ENCODE data around the gene TCIRG1. TPM values are rescaled to one million over a fixed set of nuclear protein-coding genes. Genes with fewer than 3 reads are reported as not detected.

Gene TCIRG1
- total RNA-seq, 4 donors from 2014 or later = 61.6 to 124 (median 81.4) TPM

DNA sequence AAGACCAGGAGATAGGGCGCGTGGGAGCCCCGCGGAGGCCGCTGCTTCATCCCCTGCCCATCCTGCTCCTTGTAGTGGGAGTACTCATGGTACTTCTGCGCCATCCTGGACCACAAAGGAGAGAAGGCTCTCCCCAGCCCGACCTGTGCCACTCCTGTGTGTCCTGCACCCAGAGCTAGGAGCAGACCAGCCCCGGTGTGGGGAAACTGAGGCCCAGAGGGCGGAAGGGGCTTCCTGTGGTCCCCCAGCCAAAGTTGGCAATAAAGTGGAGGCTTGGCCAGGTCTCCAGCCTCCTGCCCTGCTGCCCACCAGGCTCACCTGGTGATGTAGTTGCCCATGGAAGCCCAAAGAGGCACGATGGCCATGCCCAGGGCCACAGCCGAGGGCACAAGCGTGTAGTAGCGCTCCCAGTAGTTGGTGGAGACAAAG, 39.6 kb upstream of the TCIRG1 start:
- Histone ChIP-seq H3K4me3 (no peak overlapping the region), H3K9me3 (no peaks in the 10 kb centered on the region), H3K4me1 (peaks cover 1 to 20% (median 12%) of the 10 kb centered on the region in 4 donors), H3K27ac (replicated peaks in 1 of 4) (no peak overlapping the region), H3K27me3 (peaks cover 0 to 5% (median 0%) of the 10 kb centered on the region in 4 donors), H3K36me3 (peaks cover 0 to 14% (median 0%) of the 10 kb centered on the region in 4 donors)
- intact Hi-C loops (cut with DNase I) = no loop called here
- no peak for DNase-seq (ENCODE audit: extremely low spot score)
- 97% methylated on average over 4 of the region's 13 CpGs for WGBS
- TF ChIP-seq, protein P1, sequence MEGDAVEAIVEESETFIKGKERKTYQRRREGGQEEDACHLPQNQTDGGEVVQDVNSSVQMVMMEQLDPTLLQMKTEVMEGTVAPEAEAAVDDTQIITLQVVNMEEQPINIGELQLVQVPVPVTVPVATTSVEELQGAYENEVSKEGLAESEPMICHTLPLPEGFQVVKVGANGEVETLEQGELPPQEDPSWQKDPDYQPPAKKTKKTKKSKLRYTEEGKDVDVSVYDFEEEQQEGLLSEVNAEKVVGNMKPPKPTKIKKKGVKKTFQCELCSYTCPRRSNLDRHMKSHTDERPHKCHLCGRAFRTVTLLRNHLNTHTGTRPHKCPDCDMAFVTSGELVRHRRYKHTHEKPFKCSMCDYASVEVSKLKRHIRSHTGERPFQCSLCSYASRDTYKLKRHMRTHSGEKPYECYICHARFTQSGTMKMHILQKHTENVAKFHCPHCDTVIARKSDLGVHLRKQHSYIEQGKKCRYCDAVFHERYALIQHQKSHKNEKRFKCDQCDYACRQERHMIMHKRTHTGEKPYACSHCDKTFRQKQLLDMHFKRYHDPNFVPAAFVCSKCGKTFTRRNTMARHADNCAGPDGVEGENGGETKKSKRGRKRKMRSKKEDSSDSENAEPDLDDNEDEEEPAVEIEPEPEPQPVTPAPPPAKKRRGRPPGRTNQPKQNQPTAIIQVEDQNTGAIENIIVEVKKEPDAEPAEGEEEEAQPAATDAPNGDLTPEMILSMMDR (IDR thresholded peaks at IDR 0.05) = no peak
- no peak for TF ChIP-seq POLR2AphosphoS5 (IDR thresholded peaks at IDR 0.05)
- TF ChIP-seq EP300 (IDR thresholded peaks at IDR 0.05) = no peak
- no peak for TF ChIP-seq POLR2A (IDR thresholded peaks at IDR 0.05; ENCODE audit: low read depth)

DNA sequence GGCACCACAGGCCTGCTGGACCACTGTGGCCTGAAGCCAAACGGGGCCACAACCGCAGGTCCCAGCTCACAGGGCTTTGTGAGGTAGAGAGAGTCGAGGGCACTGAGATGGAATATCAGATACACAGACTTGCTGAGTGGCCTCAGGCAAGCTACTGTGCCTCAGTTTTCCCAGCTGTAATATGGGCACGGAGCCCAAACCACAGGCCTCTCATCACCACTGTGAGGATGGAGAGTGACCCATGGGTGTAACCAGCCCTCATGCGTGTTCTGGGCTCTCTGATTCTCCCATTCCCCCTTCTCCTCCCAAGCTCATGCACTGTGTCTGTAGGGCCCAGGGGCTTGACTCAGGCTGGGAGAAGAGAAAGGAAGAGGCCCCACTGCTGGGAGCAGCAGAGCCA, 39.1 kb upstream of the TCIRG1 start:
- intact Hi-C loops (cut with DNase I) = no loop called here
- H3K4me3 ChIP-seq = no peak overlapping the region
- 95% methylated on average over 5 of the region's 5 CpGs for WGBS
- TF ChIP-seq POLR2AphosphoS5 (IDR thresholded peaks at IDR 0.05) (no peak), POLR2A (IDR thresholded peaks at IDR 0.05; ENCODE audit: low read depth) (no peak), EP300 (IDR thresholded peaks at IDR 0.05) (no peak)
- TF ChIP-seq, protein P1 (IDR thresholded peaks at IDR 0.05) = no peak
- H3K9me3 ChIP-seq = no peaks in the 10 kb centered on the region
- H3K36me3 ChIP-seq = peaks cover 0 to 11% (median 0%) of the 10 kb centered on the region in 4 donors
- no peak overlapping the region for H3K27ac ChIP-seq (replicated peaks in 1 of 4)
- H3K4me1 ChIP-seq = peaks cover 5 to 25% (median 17%) of the 10 kb centered on the region in 4 donors
- DNase-seq (ENCODE audit: extremely low spot score) = no peak
- H3K27me3 ChIP-seq = peaks cover 0 to 5% (median 0%) of the 10 kb centered on the region in 4 donors

DNA sequence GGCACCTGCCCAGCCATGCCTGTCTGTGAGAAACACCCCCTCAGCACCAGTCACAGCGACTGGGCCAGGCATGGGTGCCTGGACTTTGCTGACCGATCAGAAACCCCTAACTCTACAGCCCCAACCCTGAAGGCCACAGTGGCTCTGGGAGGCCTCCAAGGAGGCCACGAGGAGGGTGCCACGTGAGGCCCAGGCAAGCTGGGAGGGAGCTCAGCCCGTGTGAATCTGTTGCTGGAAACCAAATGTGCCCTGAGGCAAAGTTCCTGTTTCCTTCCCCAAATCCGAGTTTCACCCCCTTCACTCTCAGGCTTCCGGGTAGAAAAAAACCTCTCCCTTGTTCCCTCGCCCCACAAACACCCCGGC, 36.3 kb upstream of the TCIRG1 start:
- Histone ChIP-seq H3K9me3 (no peaks in the 10 kb centered on the region), H3K27me3 (no peaks in the 10 kb centered on the region), H3K4me1 (peaks cover 5 to 26% (median 17%) of the 10 kb centered on the region in 4 donors), H3K27ac (replicated peaks in 1 of 4) (peak overlapping the region in 3 of 4 donors; percentile 72 to 82 (median 78)), H3K4me3 (peak overlapping the region in 3 of 4 donors; percentile 68 to 98 (median 81)), H3K36me3 (no peaks in the 10 kb centered on the region)
- DNase-seq (ENCODE audit: extremely low spot score) = no peak
- 85% methylated on average over 8 of the region's 9 CpGs for WGBS
- intact Hi-C loops (cut with DNase I) = no loop called here
- TF ChIP-seq EP300 (IDR thresholded peaks at IDR 0.05) (no peak), POLR2AphosphoS5 (IDR thresholded peaks at IDR 0.05) (no peak), POLR2A (IDR thresholded peaks at IDR 0.05; ENCODE audit: low read depth) (no peak)
- TF ChIP-seq, protein P1 (IDR thresholded peaks at IDR 0.05) = no peak

DNA sequence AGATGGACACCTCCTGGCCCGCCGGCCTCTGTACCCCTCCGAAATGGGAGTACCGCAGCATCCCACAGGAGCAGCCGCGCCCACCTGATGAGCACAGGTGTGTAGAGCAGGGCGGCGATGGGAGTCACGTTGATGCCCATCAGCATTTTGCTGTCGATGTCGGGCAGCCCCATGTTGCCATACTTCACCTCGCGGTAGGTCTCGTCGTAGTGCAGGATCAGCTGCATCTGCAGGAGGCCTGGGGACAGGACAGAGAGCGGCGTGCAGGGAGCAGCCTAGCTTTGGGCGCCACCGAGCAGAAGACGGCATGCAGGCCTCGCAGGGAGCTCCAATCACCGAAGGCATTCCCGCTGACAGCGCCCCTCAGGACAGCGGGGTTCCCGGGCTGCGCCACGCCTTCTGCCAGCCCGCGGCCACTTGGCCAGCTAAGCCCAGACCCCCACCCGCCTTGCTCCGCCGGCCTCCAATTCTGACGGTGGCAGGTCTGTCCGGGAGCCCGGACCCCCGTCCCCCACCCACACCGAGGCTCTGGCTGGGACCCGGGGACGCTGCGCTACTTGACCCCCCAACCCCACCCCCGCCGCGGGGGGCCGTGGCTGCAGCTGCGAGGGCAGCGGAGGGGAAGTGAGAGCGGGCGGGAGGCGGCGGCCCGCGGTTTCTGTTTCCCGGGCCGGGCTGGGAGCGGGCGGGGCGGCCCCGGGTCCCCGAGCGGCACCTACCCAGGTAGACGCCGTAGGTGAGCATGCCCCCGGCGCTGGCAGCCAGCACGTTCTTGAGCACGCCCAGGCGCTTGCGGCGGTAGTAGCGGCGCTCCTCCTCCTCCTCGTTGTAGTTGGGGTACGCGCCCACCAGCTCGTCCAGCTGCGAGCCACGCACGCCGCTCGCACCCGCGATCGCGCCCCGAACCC, 35.6 kb upstream of the TCIRG1 start:
- no peaks in the 10 kb centered on the region for H3K27me3 ChIP-seq
- no peak for DNase-seq (ENCODE audit: extremely low spot score)
- peak overlapping the region; percentile 63 to 82 (median 75) for H3K27ac ChIP-seq (replicated peaks in 1 of 4)
- H3K36me3 ChIP-seq = no peaks in the 10 kb centered on the region
- intact Hi-C loops (cut with DNase I) = no loop called here
- H3K4me3 ChIP-seq = peak overlapping the region; percentile 68 to 98 (median 82)
- no peaks in the 10 kb centered on the region for H3K9me3 ChIP-seq
- H3K4me1 ChIP-seq = peaks cover 5 to 26% (median 19%) of the 10 kb centered on the region in 4 donors
- no peak for TF ChIP-seq POLR2AphosphoS5 (IDR thresholded peaks at IDR 0.05)
- 28% methylated on average over 17 of the region's 86 CpGs for WGBS

DNA sequence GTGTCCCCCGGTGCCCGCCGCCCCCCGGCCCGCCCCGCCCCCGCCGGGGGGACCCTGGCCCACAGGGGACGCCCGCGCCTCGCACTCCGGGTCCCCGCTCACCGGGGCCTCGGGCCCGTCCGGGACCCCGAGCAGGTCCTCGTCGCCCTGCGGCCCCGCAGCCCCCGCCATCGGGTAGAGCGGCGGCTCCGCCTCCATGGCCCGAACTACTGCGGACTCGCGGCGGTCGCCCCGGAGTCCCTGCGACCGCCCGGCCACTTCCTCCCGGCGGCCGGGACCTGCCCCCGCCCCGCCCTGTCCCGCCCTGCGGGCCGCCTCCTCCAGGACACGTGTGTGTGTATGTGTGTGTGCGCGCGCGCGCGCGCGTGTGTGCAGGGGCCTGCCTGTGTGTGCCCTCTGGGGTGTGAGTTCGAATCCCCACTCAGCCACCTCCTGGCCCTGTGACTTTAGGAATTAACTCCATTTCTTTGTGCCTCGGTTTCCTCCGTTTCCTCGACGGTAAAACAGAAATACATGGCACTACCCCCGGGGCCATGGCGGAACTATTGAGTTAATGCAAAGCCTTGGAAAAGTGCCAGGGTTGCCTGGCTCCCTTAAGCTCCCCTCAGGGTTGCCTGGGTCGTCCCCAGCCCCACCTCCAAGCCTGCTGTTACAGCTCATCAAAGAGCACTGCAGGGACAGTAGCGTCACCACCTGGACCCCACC, 34.8 kb upstream of the TCIRG1 start, which contains the start of gene UNC93B1:
Gene UNC93B1, minus strand, starts transcription at position 252 of the 705 bp plus-strand sequence. Its CDS starts 54 bp downstream, at position 198.
- H3K27ac ChIP-seq (replicated peaks in 1 of 4) = peak within 1 kb of the TSS; percentile 63 to 82 (median 75)
- TF ChIP-seq, protein P1 (IDR thresholded peaks at IDR 0.05) = no peak
- peak; percentile 24 to 70 for TF ChIP-seq POLR2AphosphoS5 (IDR thresholded peaks at IDR 0.05)
- TF ChIP-seq EP300 (IDR thresholded peaks at IDR 0.05) = no peak
- peak; percentile 38 for TF ChIP-seq POLR2A (IDR thresholded peaks at IDR 0.05; ENCODE audit: low read depth)
- H3K36me3 ChIP-seq = no peaks in the 10 kb centered on the region
- WGBS = 33% methylated on average over 1 of the region's 64 CpGs
- no peaks in the 10 kb centered on the region for H3K27me3 ChIP-seq
- intact Hi-C loops (cut with DNase I) = no loop called here
- peak within 1 kb of the TSS; percentile 68 to 98 (median 82) for H3K4me3 ChIP-seq
- DNase-seq (ENCODE audit: extremely low spot score) = peak; percentile 95
- H3K9me3 ChIP-seq = no peaks in the 10 kb centered on the region
- peaks cover 5 to 30% (median 22%) of the 10 kb centered on the region in 4 donors for H3K4me1 ChIP-seq
